Breast epithelium (tissue), 4 donors: ENCODE results near the gene NECTIN4. TPM values are rescaled to one million over a fixed set of nuclear protein-coding genes. Genes with fewer than 3 reads are reported as not detected.

Source experiments
- DNase-seq, 2 donors: peaks; one replicate each; pipeline ENCODE4 v3.0.0-alpha.2; 2019; ENCODE audit warnings: low spot score in 2 of 2
- H3K27ac ChIP-seq, 2 donors: fragments of 200-600 bp; sonication (generic) in 1 of 2; one replicate each; pipeline ENCODE4 v1.5.1; 2016 to 2019; ENCODE audit warnings: mild to moderate bottlenecking in 1 of 2
- H3K27me3 ChIP-seq, 2 donors: fragments of 200-600 bp; sonication (generic) in 1 of 2; one replicate each; pipeline versions ENCODE4 v1.5.1 to v1.6.0; 2017 to 2019; ENCODE audit warnings: control low read depth in 1 of 2, mild to moderate bottlenecking in 1 of 2
- H3K36me3 ChIP-seq: fragments of 200-600 bp; one replicate; pipeline ENCODE4 v1.5.1; 2019
- H3K4me1 ChIP-seq, 2 donors: fragments of 200-600 bp; sonication (generic); one replicate each; pipeline ENCODE4 v1.5.1; 2016 to 2019; ENCODE audit warnings: control low read depth in 1 of 2
- H3K4me3 ChIP-seq, 3 donors: fragments of 200-600 bp; sonication (generic); 1 replicate in 2 of 3; 2 replicates in 1 of 3; pipeline ENCODE4 v1.5.1; 2016 to 2019; ENCODE audit warnings: mild to moderate bottlenecking in 3 of 3, moderate library complexity in 2 of 3
- H3K9me3 ChIP-seq, 2 donors: fragments of 200-600 bp; sonication (generic) in 1 of 2; one replicate each; pipeline ENCODE4 v1.5.1; 2016 to 2019; ENCODE audit warnings: control low read depth in 1 of 2
- POLR2A ChIP-seq: fragments of 450-650 bp; IDR thresholded peaks from one replicate; pipeline ENCODE4 v1.6.1; 2016; ENCODE audit warnings: antibody characterized with exemption, mild to moderate bottlenecking, moderate library complexity
- POLR2AphosphoS5 ChIP-seq, 3 donors: sonication (generic); formaldehyde crosslinking; IDR thresholded peaks; one replicate each; pipeline ENCODE4 v1.6.1; 2017; ENCODE audit warnings: antibody characterized with exemption in 3 of 3
- intact Hi-C: fragments of 100-400 bp; cut with DNase I; formaldehyde crosslinking; loops from one replicate; pipeline ENCODE4 v1.15.1; 2023; ENCODE audit warnings: low total_unique reads
- total RNA-seq, 3 donors: library from RNA; depleted of rRNA; stranded (reverse); fragments of >200 nt; gene quantifications; one replicate each; pipeline ENCODE4 v1.1.0, GENCODE V29; 2016
- TF ChIP-seq, protein P1 (sequence below), 3 donors: fragments of 450-650 bp; IDR thresholded peaks; one replicate each; pipeline ENCODE4 v1.5.1; 2016 to 2017; ENCODE audit warnings: antibody characterized with exemption in 3 of 3, mild to moderate bottlenecking in 3 of 3, moderate library complexity in 3 of 3

NECTIN4 gene
- total RNA-seq, 3 donors from 2014 or later: 28.5 to 56.3 TPM; not detected in 1

GRCh38 chr1:161111527-161111926 is 22.2 kb upstream of the NECTIN4 start:
- no peak overlapping the region for H3K27ac ChIP-seq
- H3K9me3 ChIP-seq: no peaks in the 10 kb centered on the region
- intact Hi-C loops: loop anchor here (10.0 kb wide), 1 partner anchor 387 kb away; no protein-coding TSS in a partner anchor
- no peaks in the 10 kb centered on the region for H3K27me3 ChIP-seq
- no peaks in the 10 kb centered on the region for H3K36me3 ChIP-seq
- no peak for DNase-seq
- peaks cover 0 to under 1% of the 10 kb centered on the region in 2 donors for H3K4me1 ChIP-seq
- H3K4me3 ChIP-seq: no peak overlapping the region
- TF ChIP-seq, protein P1, sequence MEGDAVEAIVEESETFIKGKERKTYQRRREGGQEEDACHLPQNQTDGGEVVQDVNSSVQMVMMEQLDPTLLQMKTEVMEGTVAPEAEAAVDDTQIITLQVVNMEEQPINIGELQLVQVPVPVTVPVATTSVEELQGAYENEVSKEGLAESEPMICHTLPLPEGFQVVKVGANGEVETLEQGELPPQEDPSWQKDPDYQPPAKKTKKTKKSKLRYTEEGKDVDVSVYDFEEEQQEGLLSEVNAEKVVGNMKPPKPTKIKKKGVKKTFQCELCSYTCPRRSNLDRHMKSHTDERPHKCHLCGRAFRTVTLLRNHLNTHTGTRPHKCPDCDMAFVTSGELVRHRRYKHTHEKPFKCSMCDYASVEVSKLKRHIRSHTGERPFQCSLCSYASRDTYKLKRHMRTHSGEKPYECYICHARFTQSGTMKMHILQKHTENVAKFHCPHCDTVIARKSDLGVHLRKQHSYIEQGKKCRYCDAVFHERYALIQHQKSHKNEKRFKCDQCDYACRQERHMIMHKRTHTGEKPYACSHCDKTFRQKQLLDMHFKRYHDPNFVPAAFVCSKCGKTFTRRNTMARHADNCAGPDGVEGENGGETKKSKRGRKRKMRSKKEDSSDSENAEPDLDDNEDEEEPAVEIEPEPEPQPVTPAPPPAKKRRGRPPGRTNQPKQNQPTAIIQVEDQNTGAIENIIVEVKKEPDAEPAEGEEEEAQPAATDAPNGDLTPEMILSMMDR (IDR thresholded peaks at IDR 0.05): no peak
- TF ChIP-seq POLR2AphosphoS5 (IDR thresholded peaks at IDR 0.05): no peak
- no peak for TF ChIP-seq POLR2A

- TF ChIP-seq POLR2A (no peak), POLR2AphosphoS5 (IDR thresholded peaks at IDR 0.05) (no peak)
- TF ChIP-seq, protein P1 (IDR thresholded peaks at IDR 0.05): no peak
- Histone ChIP-seq H3K36me3 (no peaks in the 10 kb centered on the region), H3K9me3 (no peaks in the 10 kb centered on the region), H3K27ac (no peak overlapping the region), H3K27me3 (no peaks in the 10 kb centered on the region), H3K4me1 (no peaks in the 10 kb centered on the region), H3K4me3 (no peak overlapping the region)
- no peak for DNase-seq
- intact Hi-C loops: loop anchor here (10.0 kb wide), 1 partner anchor 386 kb away; no protein-coding TSS in a partner anchor
Observed at GRCh38 chr1:161111117-161111516, 21.8 kb upstream of the NECTIN4 start.

DNA sequence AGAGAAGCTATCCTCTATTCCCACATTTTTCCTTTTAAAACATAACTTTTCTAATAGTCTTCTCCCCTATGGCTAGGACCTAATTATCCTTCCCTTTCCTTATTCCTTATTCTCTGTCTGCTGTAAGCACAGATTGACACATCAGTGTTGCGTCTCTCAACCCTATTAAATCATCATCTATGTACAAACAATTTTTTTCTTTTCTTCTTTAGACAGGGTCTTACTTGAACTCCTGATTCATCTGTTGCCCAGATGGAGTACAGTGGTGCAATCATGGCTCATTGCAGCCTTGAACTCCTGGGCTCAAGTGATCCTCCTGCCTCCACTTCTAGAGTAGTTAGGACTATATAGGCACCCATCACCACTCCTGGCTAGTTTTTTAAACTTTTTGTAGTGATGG is 17.1 kb upstream of the NECTIN4 start:
- no peaks in the 10 kb centered on the region for H3K27me3 ChIP-seq
- H3K4me1 ChIP-seq: no peaks in the 10 kb centered on the region
- intact Hi-C loops: no loop called here
- H3K9me3 ChIP-seq: no peaks in the 10 kb centered on the region
- TF ChIP-seq POLR2AphosphoS5 (IDR thresholded peaks at IDR 0.05) (no peak), POLR2A (no peak)
- TF ChIP-seq, protein P1 (IDR thresholded peaks at IDR 0.05): no peak
- no peaks in the 10 kb centered on the region for H3K36me3 ChIP-seq
- DNase-seq: no peak
- H3K27ac ChIP-seq: no peak overlapping the region
- H3K4me3 ChIP-seq: no peak overlapping the region

GRCh38 chr1:161100556-161100955 is 11.2 kb upstream of the NECTIN4 start:
- Histone ChIP-seq H3K4me3 (no peak overlapping the region), H3K27ac (no peak overlapping the region), H3K27me3 (no peaks in the 10 kb centered on the region), H3K36me3 (no peaks in the 10 kb centered on the region), H3K9me3 (no peaks in the 10 kb centered on the region), H3K4me1 (peaks cover 0 to 3% of the 10 kb centered on the region in 2 donors)
- TF ChIP-seq POLR2AphosphoS5 (IDR thresholded peaks at IDR 0.05): no peak
- no peak for TF ChIP-seq POLR2A
- TF ChIP-seq, protein P1 (IDR thresholded peaks at IDR 0.05): no peak
- DNase-seq: no peak
- intact Hi-C loops: no loop called here

DNA sequence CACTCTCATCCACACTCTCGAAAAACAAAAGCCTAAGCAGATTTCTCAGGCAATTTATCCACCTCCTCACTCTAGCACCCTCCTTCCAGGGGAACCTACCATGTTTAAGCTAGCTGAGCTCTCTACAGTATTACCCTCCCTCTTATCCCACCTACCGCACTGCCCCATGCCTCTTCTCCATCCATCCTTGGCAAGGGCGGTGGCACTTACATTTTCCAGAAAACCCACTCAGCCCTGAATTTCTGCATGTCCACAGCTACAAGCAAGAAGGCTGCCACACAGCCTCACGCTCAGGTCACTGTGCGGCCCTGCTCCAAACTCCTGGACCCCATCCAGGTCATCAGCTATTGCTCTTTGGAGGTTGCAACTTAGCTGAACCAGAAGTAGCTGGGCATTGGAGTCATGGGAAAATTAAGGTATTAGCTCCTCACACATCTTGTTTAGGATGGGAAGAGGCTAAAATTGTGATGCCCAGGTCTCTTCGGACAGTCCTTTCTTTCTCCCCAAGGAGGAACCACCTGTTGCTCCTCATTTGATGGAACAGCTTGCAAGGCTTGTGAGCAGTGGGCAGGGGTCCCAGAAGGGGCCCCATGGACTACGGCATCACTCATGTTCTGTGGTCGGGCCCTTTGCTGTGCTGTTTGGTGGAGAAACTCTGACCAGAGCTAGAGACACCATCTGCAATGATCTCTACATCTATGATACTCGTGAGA is 9.9 kb upstream of the NECTIN4 start:
- Histone ChIP-seq H3K27me3 (no peaks in the 10 kb centered on the region), H3K4me3 (peak overlapping the region in 2 of 3 donors; percentile 71 to 80), H3K27ac (peak overlapping the region in 1 of 2 donors; percentile 82), H3K36me3 (no peaks in the 10 kb centered on the region), H3K9me3 (no peaks in the 10 kb centered on the region), H3K4me1 (peaks cover 0 to 3% of the 10 kb centered on the region in 2 donors)
- peak in 1 of 2 donors; percentile 48 for DNase-seq
- TF ChIP-seq POLR2AphosphoS5 (IDR thresholded peaks at IDR 0.05): no peak
- TF ChIP-seq, protein P1 (IDR thresholded peaks at IDR 0.05): no peak
- no peak for TF ChIP-seq POLR2A
- intact Hi-C loops: no loop called here
